ENCODE measurements around the gene RRAGD. TPM values are rescaled to one million over a fixed set of nuclear protein-coding genes. Genes with fewer than 3 reads are reported as not detected.

RRAGD gene
- total and polyA plus RNA-seq, 2 experiments from 2014 or later = 7.0 to 20.1 TPM

- Mint-ChIP-seq H3K9me3 (no peaks in the 10 kb centered on the region; the same call in 2 of the 3 replicates), H3K27ac (no peak overlapping the region), H3K36me3 (ENCODE audit: low read depth) (no peaks in the 10 kb centered on the region), H3K4me3 (no peak overlapping the region), H3K27me3 (ENCODE audit: insufficient read depth, low read depth, poor library complexity) (no peaks in the 10 kb centered on the region), H3K4me1 (peaks cover 7% of the 10 kb centered on the region; the same call in 2 of the 3 replicates)
- Histone ChIP-seq H3K9me2 (ENCODE audit: insufficient read depth) (no peaks in the 10 kb centered on the region), H4K20me1 (replicated peaks; ENCODE audit: insufficient read depth) (no peaks in the 10 kb centered on the region), H3K27me3 (ENCODE audit: insufficient read depth) (no peaks in the 10 kb centered on the region), H3K4me3 (no peak overlapping the region), H3K4me2 (no peak overlapping the region), H3K27ac (ENCODE audit: low read depth) (no peak overlapping the region), H3K4me1 (ENCODE audit: insufficient read depth) (no peaks in the 10 kb centered on the region), H3K79me2 (replicated peaks; ENCODE audit: insufficient read depth) (no peaks in the 10 kb centered on the region), H3F3A (replicated peaks; ENCODE audit: low read depth) (no peaks in the 10 kb centered on the region), H2AFZ (no peak overlapping the region), H3K36me3 (ENCODE audit: insufficient read depth) (no peaks in the 10 kb centered on the region)
- TF ChIP-seq REST (IDR thresholded peaks at IDR 0.05; ENCODE audit: unreplicated experiment) (no peak), CTCF (conservative IDR thresholded peaks at IDR 0.05; ENCODE audit: low read depth in 2 of 2) (peak; percentile 44 to 68), EZH2 (IDR thresholded peaks at IDR 0.05; ENCODE audit: low read depth, unreplicated experiment) (no peak), NANOG (IDR thresholded peaks at IDR 0.05; ENCODE audit: borderline replicate concordance) (no peak)
- ATAC-seq (peak; percentile 78), DNase-seq (ENCODE audit: low spot score) (peak; percentile 70)
Measured at GRCh38 chr6:89368999-89369398, 43.1 kb downstream of the RRAGD start.

GRCh38 chr6:89368107-89368506 lies 44.0 kb downstream of the RRAGD start:
- no peak overlapping the region for H3K4me3 Mint-ChIP-seq
- peak; percentile 54 for ATAC-seq
- H3K9me2 ChIP-seq (ENCODE audit: insufficient read depth) = no peaks in the 10 kb centered on the region

More at GRCh38 chr6:89368107-89368506, 44.0 kb downstream of the RRAGD start:
- Mint-ChIP-seq H3K27me3 (ENCODE audit: insufficient read depth, low read depth, poor library complexity) (no peaks in the 10 kb centered on the region), H3K4me1 (peaks cover 7% of the 10 kb centered on the region; the same call in 2 of the 3 replicates), H3K36me3 (ENCODE audit: low read depth) (no peaks in the 10 kb centered on the region), H3K9me3 (no peaks in the 10 kb centered on the region; the same call in 2 of the 3 replicates), H3K27ac (no peak overlapping the region)
- no peaks in the 10 kb centered on the region for H3K79me2 ChIP-seq (replicated peaks; ENCODE audit: insufficient read depth)
- no peak overlapping the region for H3K4me3 ChIP-seq
- no peaks in the 10 kb centered on the region for H3F3A ChIP-seq (replicated peaks; ENCODE audit: low read depth)
- no peaks in the 10 kb centered on the region for H4K20me1 ChIP-seq (replicated peaks; ENCODE audit: insufficient read depth)
- TF ChIP-seq ETS1 (IDR thresholded peaks at IDR 0.05) (no peak), CTCF (conservative IDR thresholded peaks at IDR 0.05; ENCODE audit: low read depth in 2 of 2) (peak; percentile 87 to 99)
- H3K4me2 ChIP-seq = no peak overlapping the region
- peak; percentile 84 for DNase-seq (ENCODE audit: low spot score)
- no peaks in the 10 kb centered on the region for H3K27me3 ChIP-seq (ENCODE audit: insufficient read depth)
- no peaks in the 10 kb centered on the region for H3K36me3 ChIP-seq (ENCODE audit: insufficient read depth)
- H3K27ac ChIP-seq (ENCODE audit: low read depth) = no peak overlapping the region
- no peak overlapping the region for H2AFZ ChIP-seq
- no peaks in the 10 kb centered on the region for H3K4me1 ChIP-seq (ENCODE audit: insufficient read depth)
